ENCODE measurements around the gene MTAP. TPM values are rescaled to one million over a fixed set of nuclear protein-coding genes. Genes with fewer than 3 reads are reported as not detected.

MTAP gene
- total and polyA plus RNA-seq, 2 of the 13 experiments (the other 11 are each of a cell fraction or from before 2014, with no cell fraction given) = 16.7 to 51.2 TPM

- no peak for DNase-seq (ENCODE audit: low spot score)
- Histone ChIP-seq H3K27me3 (ENCODE audit: control insufficient read depth in 1 of 2, insufficient read depth in 2 of 2, low read length in 2 of 2) (no peaks in the 10 kb centered on the region), H3K9ac (ENCODE audit: insufficient read depth, low read depth, low read length) (no peak overlapping the region), H3K4me1 (ENCODE audit: insufficient read depth, low read length) (0 out of 2 replicates have a peak, but pooled peaks cover 6% of the 10 kb centered on the region), H3K36me3 (replicated peaks in 1 of 2; ENCODE audit: control insufficient read depth in 1 of 2, insufficient read depth in 2 of 2, low read length in 2 of 2) (peaks cover 18 to 47% of the 10 kb centered on the region in 2 experiments), H3K9me3 (ENCODE audit: low read length) (no peaks in the 10 kb centered on the region), H4K20me1 (ENCODE audit: insufficient read depth, low read length) (peaks cover 18% of the 10 kb centered on the region), H3K4me2 (ENCODE audit: low read depth, low read length) (no peak overlapping the region), H3K27ac (ENCODE audit: extremely low read length, insufficient read depth, low read length) (no peak overlapping the region), H3K79me2 (ENCODE audit: insufficient read depth, low read length) (peaks cover 30% of the 10 kb centered on the region), H2AFZ (ENCODE audit: low read length) (no peak overlapping the region), H3K4me3 (replicated peaks in 1 of 3; ENCODE audit: insufficient read depth in 1 of 3, low read depth in 2 of 3, low read length in 3 of 3) (no peak overlapping the region)
- 97% methylated on average over 3 of the region's 3 CpGs for WGBS (ENCODE audit: low lambda C conversion rate)
- POLR2A ChIA-PET = interaction anchor here (0.7 kb wide), 1 partner anchor 10 kb away, joined by 3 read pairs; the partner anchor contains the start of gene MTAP
- ATAC-seq = no peak
- in situ Hi-C loops (cut with HindIII; ENCODE audit: extremely low pct_ligation_motif_present, low pct_unique_long_range_greater_than_20kb) = loop anchor here (5.0 to 25.0 kb wide), 4 partner anchors 223 to 625 kb away; partner anchors contain the start of gene DMRTA1
- BruUV-seq (replicated peaks) = no TSS peak
- intact Hi-C loops (cut with micrococcal nuclease; ENCODE audit: unreplicated experiment) = loop anchor here (2.0 kb wide), 1 partner anchor 641 kb away; no protein-coding TSS in a partner anchor
- CTCF ChIA-PET (ENCODE audit: low intra/inter-chr PET ratio, low total read pairs) = interaction anchor here (3.6 to 4.3 kb wide), 2 partner anchors 153 to 196 kb away, joined by 20 to 70 read pairs; partner anchors contain the start of gene CDKN2B
- FAIRE-seq = no peak
- TF ChIP-seq ZNF496 (CRISPR knock-in tag; IDR thresholded peaks at IDR 0.05; ENCODE audit: insufficient replicate concordance) (no peak), HNRNPLL (IDR thresholded peaks at IDR 0.05; ENCODE audit: low read depth, low read length, poor library complexity, severe bottlenecking) (no peak), TCF7 (IDR thresholded peaks at IDR 0.05; ENCODE audit: low read depth) (no peak), ZNF275 (CRISPR knock-in tag; IDR thresholded peaks at IDR 0.05; ENCODE audit: borderline replicate concordance) (no peak), HNF1A (IDR thresholded peaks at IDR 0.05; ENCODE audit: low read depth) (no peak), HNF1A (CRISPR knock-in tag; IDR thresholded peaks at IDR 0.05; ENCODE audit: borderline replicate concordance) (no peak), ATF3 (CRISPR knock-in tag; IDR thresholded peaks at IDR 0.05) (no peak), ZSCAN31 (CRISPR knock-in tag; IDR thresholded peaks at IDR 0.05; ENCODE audit: low read depth) (no peak), TBP (CRISPR knock-in tag; IDR thresholded peaks at IDR 0.05) (no peak), ZSCAN5A (CRISPR knock-in tag; IDR thresholded peaks at IDR 0.05; ENCODE audit: borderline replicate concordance) (no peak), HES4 (CRISPR knock-in tag; IDR thresholded peaks at IDR 0.05; ENCODE audit: borderline replicate concordance) (no peak), SMC3 (IDR thresholded peaks at IDR 0.05; ENCODE audit: low read length) (no peak), ISX (CRISPR knock-in tag; conservative IDR thresholded peaks at IDR 0.05) (no peak)
- TF ChIP-seq, protein P1, sequence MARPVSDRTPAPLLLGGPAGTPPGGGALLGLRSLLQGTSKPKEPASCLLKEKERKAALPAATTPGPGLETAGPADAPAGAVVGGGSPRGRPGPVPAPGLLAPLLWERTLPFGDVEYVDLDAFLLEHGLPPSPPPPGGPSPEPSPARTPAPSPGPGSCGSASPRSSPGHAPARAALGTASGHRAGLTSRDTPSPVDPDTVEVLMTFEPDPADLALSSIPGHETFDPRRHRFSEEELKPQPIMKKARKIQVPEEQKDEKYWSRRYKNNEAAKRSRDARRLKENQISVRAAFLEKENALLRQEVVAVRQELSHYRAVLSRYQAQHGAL (CRISPR knock-in tag; IDR thresholded peaks at IDR 0.05; ENCODE audit: not compliant biosample characterization) = no peak
- TF ChIP-seq, protein P2, sequence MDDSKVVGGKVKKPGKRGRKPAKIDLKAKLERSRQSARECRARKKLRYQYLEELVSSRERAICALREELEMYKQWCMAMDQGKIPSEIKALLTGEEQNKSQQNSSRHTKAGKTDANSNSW (CRISPR knock-in tag; IDR thresholded peaks at IDR 0.05; ENCODE audit: borderline replicate concordance) = no peak
Observed at GRCh38 chr9:21811914-21812313, 9.5 kb downstream of the MTAP start.
